Ammon's horn (tissue), 1 donor: ENCODE measurements around the gene COMT.
"Not testable (repeated sequence)": the region's sequence is repeated elsewhere in the genome, so short reads cannot be mapped to it uniquely, and the experiment has no call there.

ENCODE experiments used
- DNase-seq: peaks from one replicate; pipeline ENCODE4 v3.0.0-alpha.2; 2016; ENCODE audit warnings: low spot score

COMT gene

DNA sequence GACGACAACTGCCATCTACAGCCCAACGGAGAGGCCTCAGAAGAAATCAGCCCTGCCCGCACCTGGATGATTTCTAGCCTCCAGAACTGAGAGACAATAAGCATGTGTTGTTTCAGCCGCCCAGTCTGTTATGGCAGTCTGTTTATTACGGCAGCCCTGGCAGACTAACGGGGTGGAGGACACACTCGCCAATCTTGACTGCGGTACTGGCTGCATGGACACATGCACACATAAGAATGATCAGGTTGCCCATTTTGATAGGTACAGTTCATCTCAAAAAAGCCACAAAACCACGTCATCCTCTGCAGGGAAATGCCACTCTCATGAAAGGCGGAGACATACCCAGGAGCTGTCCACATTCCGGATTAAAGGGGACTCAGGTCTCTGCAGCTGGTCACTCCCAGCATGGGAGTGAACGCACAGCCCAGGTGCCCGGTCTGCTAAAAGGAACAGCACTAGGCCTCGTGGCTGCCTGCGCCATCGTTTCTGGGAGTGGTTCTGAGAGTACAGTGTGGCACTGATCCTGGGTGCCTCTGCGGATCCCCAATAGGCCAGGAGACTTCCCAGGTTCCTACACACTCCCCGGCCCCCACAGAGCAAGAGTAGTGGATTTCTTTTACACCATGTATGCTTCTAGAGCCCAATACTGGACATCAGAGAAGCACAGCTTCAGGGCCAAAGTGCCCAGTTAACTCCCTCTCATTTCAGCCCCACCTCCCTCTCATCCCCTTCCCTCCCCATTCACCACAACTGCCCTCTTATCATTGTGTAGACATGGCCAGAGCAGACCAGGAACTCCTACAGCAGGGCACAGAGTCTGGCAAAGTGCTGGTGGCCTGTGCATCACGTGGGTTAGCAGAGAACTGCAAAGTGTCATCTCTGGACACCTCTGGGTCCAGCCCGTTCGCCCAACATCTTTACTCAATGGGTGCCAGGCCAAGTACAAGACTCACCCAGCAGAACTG, 11.7 kb upstream of the COMT start:
- DNase-seq = no peak

GRCh38 chr22:19930551-19931486, 10.8 kb upstream of the COMT start:
- DNase-seq = peak; percentile 68

DNA sequence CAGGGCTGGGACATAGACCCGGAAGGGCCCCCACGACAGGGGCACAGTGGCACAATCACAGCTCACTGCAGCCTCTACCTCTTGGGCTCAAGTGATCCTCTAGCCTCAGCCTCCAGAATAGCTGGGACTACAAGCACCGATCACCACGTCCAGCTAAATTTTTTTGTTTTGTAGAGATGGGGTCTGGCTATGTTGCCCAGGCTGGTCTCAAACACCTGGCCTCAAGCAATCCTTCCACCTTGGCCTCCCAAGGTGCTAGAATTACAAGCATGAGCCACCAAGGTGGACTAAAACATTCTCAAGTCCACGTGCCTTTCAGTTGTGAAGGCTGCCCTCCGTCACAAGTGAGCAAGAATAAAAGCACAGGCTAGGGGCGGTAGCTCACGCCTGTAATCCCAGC, 10.1 kb upstream of the COMT start:
- no peak for DNase-seq

GRCh38 chr22:19932367-19933206, 9.0 kb upstream of the COMT start:
- no peak for DNase-seq

- no peak for DNase-seq
Measured at GRCh38 chr22:19933341-19934241, 8.0 kb upstream of the COMT start.

DNA sequence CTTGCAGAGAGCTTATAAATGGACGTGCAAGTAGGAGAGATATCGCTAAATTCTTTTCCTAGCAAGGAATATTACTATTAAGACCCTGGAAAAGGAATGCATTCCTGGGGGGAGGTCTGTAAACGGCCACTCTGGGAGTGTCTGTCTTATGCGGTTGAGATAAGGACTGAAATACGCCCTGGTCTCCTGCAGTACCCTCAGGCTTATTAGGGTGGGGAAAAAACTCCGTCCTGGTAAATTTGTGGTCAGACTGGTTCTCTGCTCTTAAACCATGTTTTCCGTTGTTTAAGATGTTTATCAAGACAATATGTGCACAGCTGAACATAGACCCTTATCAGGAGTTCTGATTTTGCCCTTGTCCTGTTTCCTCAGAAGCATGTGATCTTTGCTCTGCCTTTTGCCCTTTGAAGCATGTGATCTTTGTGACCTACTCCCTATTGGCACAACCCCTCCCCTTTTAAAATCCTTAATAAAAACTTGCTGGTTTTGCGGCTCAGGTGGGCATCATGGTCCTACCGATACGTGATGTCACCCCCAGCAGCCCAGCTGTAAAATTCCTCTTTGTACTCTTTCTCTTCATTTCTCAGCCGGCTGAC, 6.4 kb upstream of the COMT start:
- DNase-seq = not testable (repeated sequence)

GRCh38 chr22:19936513-19936912, 5.1 kb upstream of the COMT start:
- no peak for DNase-seq

DNA sequence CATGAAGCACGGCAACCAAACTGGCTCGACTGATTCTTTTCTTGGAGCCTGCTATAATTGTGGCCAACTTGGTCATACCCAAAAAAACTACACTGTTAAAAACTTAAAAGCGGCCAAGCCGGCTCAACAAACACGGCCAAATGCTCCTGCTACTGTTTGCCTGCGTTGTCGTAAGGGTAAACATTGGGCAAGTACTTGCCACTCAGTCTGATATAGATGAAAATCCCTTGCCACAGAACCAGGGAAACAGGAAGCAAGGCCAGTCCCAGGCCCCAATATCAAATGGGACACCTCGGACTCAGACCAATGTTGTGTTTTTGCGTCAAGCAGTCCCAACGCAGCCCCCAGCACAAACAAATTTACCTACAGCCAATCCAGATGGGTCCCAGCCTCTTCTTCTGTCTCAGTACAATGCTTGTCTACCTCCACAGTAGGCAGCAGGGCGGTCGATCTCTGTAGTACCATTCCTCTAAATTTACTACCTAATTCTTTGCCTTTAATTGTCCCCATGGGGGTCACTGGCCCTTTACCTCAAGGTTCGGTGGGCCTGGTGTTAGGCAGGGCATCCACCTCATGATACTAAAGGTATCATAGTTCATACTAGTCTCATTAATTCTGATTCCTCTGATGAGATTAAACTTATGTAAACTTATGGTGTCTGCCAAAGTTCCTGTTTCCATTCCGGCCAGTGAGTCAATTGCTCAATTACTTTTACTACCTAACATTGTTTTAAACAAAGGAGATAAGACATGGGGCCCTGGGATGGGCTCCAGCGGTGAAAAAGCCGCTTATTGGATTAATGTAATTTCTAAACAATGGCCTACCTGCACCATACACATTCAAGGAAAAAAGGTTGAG, 3.7 kb upstream of the COMT start:
- no peak for DNase-seq

GRCh38 chr22:19940536-19941364, 822 bp upstream of the COMT start:
- no peak for DNase-seq

GRCh38 chr22:19942157-19943081, 847 bp downstream of the COMT start:
- peak; percentile 61 for DNase-seq

GRCh38 chr22:19943082-19944026, 1.8 kb downstream of the COMT start:
- peak; percentile 61 for DNase-seq

DNA sequence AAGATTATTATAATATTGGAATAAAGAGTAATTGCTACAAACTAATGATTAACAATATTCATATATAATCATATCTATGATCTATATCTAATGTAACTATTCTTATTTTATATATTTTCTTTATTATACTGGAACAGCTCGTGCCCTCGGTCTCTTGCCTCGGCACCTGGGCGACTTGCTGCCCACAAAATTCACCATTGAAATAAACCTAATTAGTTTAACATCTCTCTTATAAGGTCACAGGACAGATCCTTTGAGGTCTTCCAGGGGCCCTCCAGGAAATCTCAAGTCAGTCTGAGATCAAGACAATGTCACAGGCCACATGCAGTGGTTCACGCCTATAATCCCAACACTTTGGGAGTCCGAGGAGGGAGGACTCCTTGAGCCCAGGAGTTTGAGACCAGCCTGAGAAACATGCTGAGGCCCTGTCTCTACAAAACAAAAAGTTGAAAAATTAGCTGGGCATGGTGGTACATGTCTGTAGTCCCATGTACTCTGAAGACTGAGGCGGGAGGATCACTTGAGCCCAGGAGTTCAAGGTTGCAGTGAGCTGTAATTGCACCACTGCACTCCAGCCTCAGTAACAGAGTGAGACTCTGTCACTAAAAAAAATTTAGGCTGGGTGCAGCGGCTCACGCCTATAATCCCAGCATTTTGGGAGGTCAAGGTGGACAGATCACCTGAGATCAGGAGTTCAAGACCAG, 6.6 kb downstream of the COMT start:
- DNase-seq = no peak

DNA sequence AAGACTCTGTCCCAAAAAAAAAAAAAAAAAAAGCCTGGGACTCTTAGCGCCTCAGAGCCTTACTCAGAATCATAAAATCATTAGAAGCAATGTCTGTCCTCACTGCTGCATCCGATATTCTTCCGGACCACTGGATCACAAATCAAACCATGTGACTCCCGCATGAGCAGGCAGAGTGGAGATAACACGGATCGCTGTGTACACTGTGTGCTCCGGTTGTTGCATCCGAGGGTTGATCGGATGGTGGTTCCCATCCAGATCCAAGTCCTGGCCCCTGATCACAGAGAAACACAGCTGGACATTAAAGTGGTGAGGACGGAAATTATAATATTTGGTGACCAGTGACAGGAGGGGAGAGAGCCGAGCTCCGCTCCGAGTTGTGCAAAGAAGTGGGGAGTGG, 9.8 kb downstream of the COMT start:
- DNase-seq = no peak

DNA sequence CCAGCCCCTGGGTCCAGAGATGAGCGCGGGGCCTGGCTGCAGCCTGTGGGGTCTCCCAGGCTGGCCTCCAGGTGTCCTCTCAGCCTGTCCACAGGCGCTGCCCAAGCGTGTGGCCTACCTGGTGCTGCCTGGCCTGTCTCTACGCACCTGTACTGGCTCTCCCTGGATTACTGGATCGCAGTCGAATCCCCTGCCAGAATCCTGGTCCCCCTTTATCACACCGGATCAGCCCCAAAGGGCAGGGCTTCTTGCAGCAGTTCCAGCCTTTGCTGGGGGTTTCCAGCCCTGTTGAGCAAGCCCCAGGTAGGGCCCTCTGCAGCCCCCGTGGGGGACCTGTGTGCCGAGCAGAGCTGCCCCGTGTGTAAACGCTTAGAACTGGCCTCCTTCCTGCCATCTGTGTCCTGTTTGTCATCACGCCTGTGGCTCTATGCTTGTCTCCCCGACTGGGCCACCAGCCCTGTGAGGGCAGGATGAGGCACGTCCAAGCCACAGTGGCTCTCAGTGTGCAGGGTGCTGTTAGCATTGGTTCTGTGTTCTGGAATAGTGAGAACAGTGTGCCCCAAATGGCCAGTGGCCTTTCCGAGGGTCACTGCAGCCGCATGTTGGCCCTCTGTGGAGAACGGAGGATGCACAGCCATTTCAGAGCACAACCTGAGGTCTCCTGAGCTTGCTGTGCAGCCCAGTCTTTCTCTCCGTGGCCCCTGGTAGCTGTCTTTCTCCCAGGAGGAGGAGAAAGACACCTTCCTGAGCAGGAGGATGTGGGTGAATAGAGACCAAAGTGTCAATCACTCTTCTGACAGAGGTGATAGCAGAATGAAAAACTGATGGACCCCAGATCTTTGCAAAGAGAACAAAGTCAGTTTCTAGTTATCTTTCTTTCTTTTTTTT, 13.9 kb downstream of the COMT start:
- DNase-seq = no peak

GRCh38 chr22:19957445-19957844, 15.9 kb downstream of the COMT start:
- DNase-seq = no peak
